Spleen (tissue), 11 donors: ENCODE measurements around the gene TSPAN15. TPM values are rescaled to one million over a fixed set of nuclear protein-coding genes. Genes with fewer than 3 reads are reported as not detected.

ENCODE experiments used
- DNase-seq: peaks from one replicate; pipeline ENCODE4 v3.0.0-alpha.2; 2020
- H3K27ac ChIP-seq, 8 donors: fragments of 200-600 bp; sonication (generic) in 7 of 8; 1 replicate in 4 of 8; 2 replicates in 4 of 8; pipeline versions ENCODE4 v1.5.0 to v1.8.0; 2016 to 2021; ENCODE audit warnings: inconsistent platforms in 4 of 8, mild to moderate bottlenecking in 4 of 8, moderate library complexity in 1 of 8
- H3K27me3 ChIP-seq, 7 donors: fragments of 200-600 bp; sonication (generic) in 6 of 7; replicated peaks in 1 of 7; 1 replicate in 4 of 7; 2 replicates in 3 of 7; pipeline versions ENCODE4 v1.5.0 to v1.8.0; 2016 to 2021; ENCODE audit warnings: inconsistent platforms in 3 of 7, mild to moderate bottlenecking in 1 of 7
- H3K36me3 ChIP-seq, 6 donors: fragments of 200-600 bp; sonication (generic) in 5 of 6; 1 replicate in 4 of 6; 2 replicates in 2 of 6; pipeline versions ENCODE4 v1.5.0 to v1.8.0; 2016 to 2021; ENCODE audit warnings: inconsistent platforms in 2 of 6
- H3K4me1 ChIP-seq, 6 donors: fragments of 200-600 bp; sonication (generic) in 5 of 6; 1 replicate in 3 of 6; 2 replicates in 3 of 6; pipeline versions ENCODE4 v1.5.0 to v1.8.0; 2016 to 2021; ENCODE audit warnings: inconsistent platforms in 3 of 6
- H3K4me3 ChIP-seq, 8 donors: fragments of 200-600 bp; sonication (generic) in 7 of 8; 1 replicate in 4 of 8; 2 replicates in 4 of 8; pipeline versions ENCODE4 v1.5.0 to v1.8.0; 2016 to 2021; ENCODE audit warnings: inconsistent platforms in 4 of 8, mild to moderate bottlenecking in 4 of 8, moderate library complexity in 2 of 8
- H3K9me3 ChIP-seq, 8 donors: fragments of 200-600 bp; sonication (generic) in 7 of 8; 1 replicate in 4 of 8; 2 replicates in 4 of 8; pipeline versions ENCODE4 v1.5.0 to v1.8.0; 2016 to 2021; ENCODE audit warnings: inconsistent platforms in 4 of 8
- POLR2A ChIP-seq, 3 donors: fragments of 450-650 bp; IDR thresholded peaks; one replicate each; pipeline ENCODE4 v1.5.1; 2017; ENCODE audit warnings: antibody characterized with exemption in 3 of 3, mild to moderate bottlenecking in 1 of 3
- POLR2AphosphoS5 ChIP-seq, 3 donors: sonication (generic); formaldehyde crosslinking; IDR thresholded peaks; one replicate each; pipeline ENCODE4 v1.5.1; 2017; ENCODE audit warnings: antibody characterized with exemption in 3 of 3
- WGBS, 5 donors: extraction: QIAGEN DNeasy Blood & Tissue Kit in 3 of 5; methylation state at CpG; one replicate each; pipeline versions ENCODE4 v1.1.5 to v1.1.7; 2013 to 2018; 5-methylcytosine and 5-hydroxymethylcytosine counted together
- intact Hi-C: fragments of 100-400 bp; cut with DNase I; formaldehyde crosslinking; loops from one replicate; pipeline ENCODE4 v1.15.0; 2023; ENCODE audit warnings: low total_unique reads
- polyA plus RNA-seq, 3 donors: library from polyadenylated mRNA; stranded (reverse); fragments of 200-250 nt; gene quantifications; one replicate each; pipeline ENCODE4 v1.2.1, GENCODE V29; 2013
- total RNA-seq, 7 donors: library from RNA; depleted of rRNA in 3 of 7; stranded (reverse); fragments of >200 nt in 3 of 7; fragmentation: NEBNext Ultra II Directional in 4 of 7; extraction: Animal tissue kit (Norgen Biotek cat#: 25700) in 4 of 7; gene quantifications; one replicate each; pipeline versions ENCODE4 v1.1.0 to v1.2.1, GENCODE V29; 2016 to 2021
- TF ChIP-seq, protein P1 (sequence below), 11 experiments: fragments of 200-600 bp in 7 of 11; fragments of 450-650 bp in 4 of 11; sonication (generic) in 4 of 11; IDR thresholded peaks in 8 of 11; conservative IDR thresholded peaks in 3 of 11; 1 replicate in 7 of 11; 2 replicates in 4 of 11; pipeline versions ENCODE4 v1.4.0 to v1.8.0; 2016 to 2021; ENCODE audit warnings: antibody characterized with exemption in 11 of 11, inconsistent platforms in 4 of 11, mild to moderate bottlenecking in 1 of 11
- donor health status: healthy with polysubstance abuse.
- donor health status: DM: no; HTN: no; CAD: no; lungs with moderate emphysema.
- donor health status: DM: no; HTN: no; CAD: no.
- donor health status: Bipolar disorder and iron deficiency.
- donor health status: healthy.
- donor health status: DM: no; HTN: no; CAD: no.
- donor health status: DM: yes; HTN: yes; CAD: no.

TSPAN15 gene
- total and polyA plus RNA-seq, 10 donors, result 13.5 to 68.4 (median 41.3) TPM

DNA sequence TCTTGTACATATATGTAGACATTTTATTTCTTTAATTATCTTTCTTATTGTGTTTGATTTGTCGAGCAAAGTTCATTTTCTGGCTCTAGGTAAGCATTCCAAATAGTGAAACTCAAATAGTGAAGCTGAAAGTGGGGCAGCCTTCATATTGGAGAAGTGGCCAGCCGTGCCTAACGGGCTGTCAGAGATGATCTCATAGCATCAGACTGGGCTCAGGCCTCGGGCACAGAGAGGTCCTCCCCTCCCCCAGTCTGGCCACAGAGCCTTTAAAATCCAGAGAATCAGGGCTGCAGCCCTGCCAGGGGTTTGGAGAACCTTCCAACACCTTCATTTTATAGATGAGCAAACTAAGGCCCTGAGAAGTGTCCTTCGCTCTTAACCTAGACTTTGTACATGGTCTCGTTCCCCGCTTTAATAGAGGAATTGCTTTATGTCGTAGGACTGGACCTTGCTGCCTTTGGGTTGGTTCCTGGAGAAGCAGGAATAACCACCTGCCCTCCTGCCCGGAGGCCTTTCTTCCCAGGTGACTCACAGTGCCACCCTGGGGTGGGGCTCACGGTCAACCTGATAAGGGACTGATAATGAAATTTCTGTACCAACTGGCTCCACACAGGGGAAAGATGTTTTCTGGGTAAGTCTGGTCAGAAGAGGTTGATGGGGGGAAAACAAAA, 7.3 kb downstream of the TSPAN15 start:
- H3K27me3 ChIP-seq, result no peaks in the 10 kb centered on the region
- TF ChIP-seq POLR2AphosphoS5 (IDR thresholded peaks at IDR 0.05), result no peak
- TF ChIP-seq, protein P1, sequence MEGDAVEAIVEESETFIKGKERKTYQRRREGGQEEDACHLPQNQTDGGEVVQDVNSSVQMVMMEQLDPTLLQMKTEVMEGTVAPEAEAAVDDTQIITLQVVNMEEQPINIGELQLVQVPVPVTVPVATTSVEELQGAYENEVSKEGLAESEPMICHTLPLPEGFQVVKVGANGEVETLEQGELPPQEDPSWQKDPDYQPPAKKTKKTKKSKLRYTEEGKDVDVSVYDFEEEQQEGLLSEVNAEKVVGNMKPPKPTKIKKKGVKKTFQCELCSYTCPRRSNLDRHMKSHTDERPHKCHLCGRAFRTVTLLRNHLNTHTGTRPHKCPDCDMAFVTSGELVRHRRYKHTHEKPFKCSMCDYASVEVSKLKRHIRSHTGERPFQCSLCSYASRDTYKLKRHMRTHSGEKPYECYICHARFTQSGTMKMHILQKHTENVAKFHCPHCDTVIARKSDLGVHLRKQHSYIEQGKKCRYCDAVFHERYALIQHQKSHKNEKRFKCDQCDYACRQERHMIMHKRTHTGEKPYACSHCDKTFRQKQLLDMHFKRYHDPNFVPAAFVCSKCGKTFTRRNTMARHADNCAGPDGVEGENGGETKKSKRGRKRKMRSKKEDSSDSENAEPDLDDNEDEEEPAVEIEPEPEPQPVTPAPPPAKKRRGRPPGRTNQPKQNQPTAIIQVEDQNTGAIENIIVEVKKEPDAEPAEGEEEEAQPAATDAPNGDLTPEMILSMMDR (IDR thresholded peaks at IDR 0.05 in 8 of 11, conservative IDR thresholded peaks at IDR 0.05 in 3 of 11), result no peak
- no peak for TF ChIP-seq POLR2A (IDR thresholded peaks at IDR 0.05)
- WGBS, 5 donors, result 64 to 75% (median 73%) methylated on average over 9 to 10 of the region's 10 CpGs
- H3K4me1 ChIP-seq, result peaks cover 20 to 96% (median 60%) of the 10 kb centered on the region in 6 donors
- H3K36me3 ChIP-seq, result peaks cover 0 to 8% (median 0%) of the 10 kb centered on the region in 6 donors
- intact Hi-C loops, result no loop called here
- peak; percentile 67 for DNase-seq
- no peaks in the 10 kb centered on the region for H3K9me3 ChIP-seq
- H3K27ac ChIP-seq, result peak overlapping the region in 7 of 8 donors; percentile 39 to 79 (median 50)
- H3K4me3 ChIP-seq, result no peak overlapping the region

DNA sequence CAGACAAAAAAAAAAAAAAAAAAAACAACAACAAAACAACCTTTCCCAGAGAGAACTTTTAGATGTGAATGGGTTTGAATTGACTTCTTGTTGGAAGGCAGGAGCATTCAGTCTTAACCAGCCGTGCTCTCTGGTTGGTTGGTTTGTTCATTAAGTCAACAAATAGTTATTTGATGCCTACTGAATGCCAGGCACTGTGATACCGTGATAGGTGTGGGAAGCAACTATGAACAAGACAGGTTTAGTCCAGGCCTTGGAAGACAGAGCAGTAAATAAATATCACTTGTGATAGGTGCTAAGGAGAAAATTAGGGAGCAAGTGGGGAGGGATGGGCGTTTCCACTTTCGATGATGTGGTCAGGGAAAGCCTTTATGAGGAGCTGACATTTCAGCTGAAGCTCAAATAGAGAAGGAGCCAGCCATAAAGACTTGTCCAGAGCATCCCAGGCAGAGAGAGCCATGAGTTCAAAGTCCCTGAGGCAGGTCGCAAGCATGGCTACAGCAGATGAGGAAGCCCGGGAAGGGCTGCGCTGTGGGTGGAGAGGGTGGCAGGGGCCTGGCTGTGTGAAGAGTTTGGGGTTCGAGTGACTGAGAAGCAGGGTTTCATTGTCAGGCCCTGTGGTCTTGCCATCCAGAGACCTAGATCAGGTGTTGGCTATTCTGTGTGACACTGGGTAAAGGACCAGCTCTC, 8.0 kb downstream of the TSPAN15 start:
- TF ChIP-seq, protein P1 (IDR thresholded peaks at IDR 0.05 in 8 of 11, conservative IDR thresholded peaks at IDR 0.05 in 3 of 11), result no peak
- TF ChIP-seq POLR2A (IDR thresholded peaks at IDR 0.05) (no peak), POLR2AphosphoS5 (IDR thresholded peaks at IDR 0.05) (no peak)
- Histone ChIP-seq H3K36me3 (peaks cover 0 to 8% (median 0%) of the 10 kb centered on the region in 6 donors), H3K27ac (peak overlapping the region in 7 of 8 donors; percentile 51 to 85 (median 78)), H3K4me1 (peaks cover 21 to 96% (median 61%) of the 10 kb centered on the region in 6 donors), H3K9me3 (no peaks in the 10 kb centered on the region), H3K27me3 (no peaks in the 10 kb centered on the region), H3K4me3 (no peak overlapping the region)
- DNase-seq, result peak; percentile 34
- intact Hi-C loops, result no loop called here
- WGBS, 5 donors, result 68 to 86% (median 75%) methylated on average over 7 to 8 of the region's 8 CpGs

GRCh38 chr10:69459893-69460575, 8.8 kb downstream of the TSPAN15 start:
- intact Hi-C loops, result no loop called here
- DNase-seq, result peak; percentile 65
- WGBS, 5 donors, result 82 to 90% (median 86%) methylated on average over 6 to 12 of the region's 12 CpGs
- Histone ChIP-seq H3K4me1 (peaks cover 27 to 96% (median 63%) of the 10 kb centered on the region in 6 donors), H3K4me3 (no peak overlapping the region), H3K36me3 (peaks cover 0 to 8% (median 0%) of the 10 kb centered on the region in 6 donors), H3K27me3 (no peaks in the 10 kb centered on the region), H3K27ac (peak overlapping the region; percentile 37 to 85 (median 74)), H3K9me3 (no peaks in the 10 kb centered on the region)
- TF ChIP-seq, protein P1 (IDR thresholded peaks at IDR 0.05 in 8 of 11, conservative IDR thresholded peaks at IDR 0.05 in 3 of 11), result no peak
- TF ChIP-seq POLR2AphosphoS5 (IDR thresholded peaks at IDR 0.05) (no peak), POLR2A (IDR thresholded peaks at IDR 0.05) (no peak)
